Mammary epithelial cell (primary cell): ENCODE measurements around the gene MXD3.

ENCODE experiments used
- CTCF ChIP-seq, 2 donors: IDR thresholded peaks in 1 of 2; conservative IDR thresholded peaks in 1 of 2; 2 replicates each; pipeline ENCODE4 v1.5.1; 2011 to 2012; ENCODE audit warnings: inconsistent platforms in 2 of 2, low read length in 2 of 2, mild to moderate bottlenecking in 2 of 2, control low read depth in 1 of 2, low read depth in 1 of 2; ENCODE audit not compliant: insufficient read depth in 1 of 2; ENCODE audit errors: extremely low read depth in 1 of 2
- EZH2 ChIP-seq: IDR thresholded peaks from 2 replicates; pipeline ENCODE4 v1.6.1; 2012; ENCODE audit warnings: low read length, inconsistent platforms, borderline replicate concordance

GRCh38 chr5:177293819-177294581 lies 17.7 kb downstream of the MXD3 start:
- TF ChIP-seq CTCF (conservative IDR thresholded peaks at IDR 0.05 in 1 of 2, IDR thresholded peaks at IDR 0.05 in 1 of 2; ENCODE audit: extremely low read depth in 1 of 2, insufficient read depth in 1 of 2, low read depth in 1 of 2, low read length in 2 of 2) (no peak), EZH2 (no peak)
